ENCODE measurements around the gene TMEM143. TPM values are rescaled to one million over a fixed set of nuclear protein-coding genes. Genes with fewer than 3 reads are reported as not detected.
"Not testable (repeated sequence)": the region's sequence is repeated elsewhere in the genome, so short reads cannot be mapped to it uniquely, and the experiment has no call there.

Gene TMEM143
- total RNA-seq, 1 experiment from 2014 or later, result 5.1 TPM

- H3K27me3 ChIP-seq, result no peaks in the 10 kb centered on the region
These were observed 41.8 kb downstream of the TMEM143 start for GRCh38 chr19:48321622-48322591.

DNA sequence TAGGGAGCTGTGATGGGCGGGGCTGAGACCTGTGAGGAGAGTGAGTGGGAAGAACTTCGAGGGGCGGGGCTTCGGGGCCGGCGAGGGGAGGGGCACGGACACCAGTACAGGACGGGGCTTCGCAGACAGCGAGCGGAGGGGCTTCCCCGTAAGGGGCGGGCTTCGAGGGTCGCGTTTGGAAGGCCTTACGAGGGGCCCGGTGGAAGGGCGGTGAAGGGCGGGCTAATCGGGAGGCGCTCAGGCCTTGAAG, 42.4 kb downstream of the TMEM143 start:
- no peaks in the 10 kb centered on the region for H3K9me3 ChIP-seq
- H3K36me3 ChIP-seq, result peaks cover 4% of the 10 kb centered on the region
- no peaks in the 10 kb centered on the region for H3K27me3 ChIP-seq
- peak; percentile 76 for DNase-seq
- peak overlapping the region; percentile 36 for H3K4me3 ChIP-seq

More at GRCh38 chr19:48321622-48322591, 41.8 kb downstream of the TMEM143 start:
- DNase-seq, result peak; percentile 99
- H3K4me3 ChIP-seq, result peak overlapping the region; percentile 36
- H3K9me3 ChIP-seq, result no peaks in the 10 kb centered on the region
- H3K36me3 ChIP-seq, result peaks cover 10% of the 10 kb centered on the region

- peak; percentile 83 for DNase-seq
- Histone ChIP-seq H3K4me3 (no peak overlapping the region), H3K9me3 (no peaks in the 10 kb centered on the region), H3K36me3 (no peaks in the 10 kb centered on the region), H3K27me3 (no peaks in the 10 kb centered on the region)
These were observed 43.8 kb downstream of the TMEM143 start for GRCh38 chr19:48319647-48320541.

- DNase-seq, result no peak
- Histone ChIP-seq H3K27me3 (no peaks in the 10 kb centered on the region), H3K4me3 (no peak overlapping the region), H3K9me3 (no peaks in the 10 kb centered on the region), H3K36me3 (no peaks in the 10 kb centered on the region)
These were observed 45.3 kb downstream of the TMEM143 start for GRCh38 chr19:48318286-48318987.

DNA sequence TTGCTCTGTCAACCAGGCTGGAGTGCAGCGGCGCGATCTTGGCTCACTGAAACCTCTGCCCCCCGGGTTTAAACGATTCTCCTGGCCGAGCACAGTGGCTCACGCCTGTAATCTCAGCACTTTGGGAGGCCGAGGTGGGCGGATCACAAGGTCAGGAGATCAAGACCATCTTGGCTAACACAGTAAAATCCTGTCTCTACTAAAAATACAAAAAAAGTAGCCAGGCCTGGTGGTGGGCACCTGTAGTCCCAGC, 46.1 kb downstream of the TMEM143 start:
- DNase-seq, H3K36me3 ChIP-seq, H3K9me3 ChIP-seq, H3K4me3 ChIP-seq, H3K27me3 ChIP-seq: not testable (repeated sequence)

GRCh38 chr19:48315712-48316111, 48.0 kb downstream of the TMEM143 start:
- Histone ChIP-seq H3K9me3 (no peaks in the 10 kb centered on the region), H3K36me3 (no peaks in the 10 kb centered on the region), H3K4me3 (no peak overlapping the region), H3K27me3 (no peaks in the 10 kb centered on the region)
- no peak for DNase-seq

DNA sequence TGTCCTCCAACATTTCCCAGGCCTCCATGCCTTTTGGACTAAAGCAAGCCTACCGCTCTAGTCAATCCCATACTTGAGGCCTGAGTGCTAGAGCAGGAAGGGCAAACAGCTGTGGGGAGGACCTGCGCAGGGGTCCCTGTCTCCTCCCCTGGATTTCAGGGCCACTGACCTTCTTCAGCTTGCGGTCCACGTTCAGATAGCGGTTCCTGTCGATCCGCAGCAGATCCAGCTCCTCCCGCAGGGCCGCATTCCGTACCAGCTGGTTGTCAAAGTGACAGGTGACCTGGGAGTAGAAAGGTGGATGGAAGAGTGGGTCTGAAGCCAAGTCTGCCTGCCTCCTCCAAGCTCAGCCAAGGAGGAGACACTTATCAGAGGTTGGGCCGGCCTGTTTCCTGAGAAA, 52.4 kb downstream of the TMEM143 start:
- no peaks in the 10 kb centered on the region for H3K27me3 ChIP-seq

DNA sequence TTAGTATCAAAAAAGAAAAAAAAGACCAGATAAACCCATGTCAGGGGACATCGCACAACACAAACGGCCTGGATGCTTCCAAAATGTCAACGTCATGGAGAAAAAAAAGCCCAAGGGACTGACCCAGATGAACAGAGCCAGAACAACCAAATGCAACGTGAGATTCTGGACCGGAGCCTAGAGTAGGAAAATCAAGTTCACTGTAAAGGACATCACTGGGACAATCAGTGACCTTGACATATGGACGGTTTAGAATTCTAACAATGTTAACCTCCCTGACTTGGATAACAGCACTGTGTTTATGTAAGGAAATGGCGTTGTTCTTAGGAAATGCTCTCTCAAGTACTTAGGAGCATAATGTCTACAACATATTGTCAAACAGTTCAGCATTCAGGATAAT, 53.5 kb downstream of the TMEM143 start:
- Histone ChIP-seq H3K27me3 (no peaks in the 10 kb centered on the region), H3K36me3 (no peaks in the 10 kb centered on the region), H3K4me3 (no peak overlapping the region), H3K9me3 (no peaks in the 10 kb centered on the region)
- no peak for DNase-seq

More for the DNA sequence above, 52.4 kb downstream of the TMEM143 start:
- no peaks in the 10 kb centered on the region for H3K9me3 ChIP-seq
- no peaks in the 10 kb centered on the region for H3K36me3 ChIP-seq
- H3K4me3 ChIP-seq, result no peak overlapping the region
- DNase-seq, result no peak

DNA sequence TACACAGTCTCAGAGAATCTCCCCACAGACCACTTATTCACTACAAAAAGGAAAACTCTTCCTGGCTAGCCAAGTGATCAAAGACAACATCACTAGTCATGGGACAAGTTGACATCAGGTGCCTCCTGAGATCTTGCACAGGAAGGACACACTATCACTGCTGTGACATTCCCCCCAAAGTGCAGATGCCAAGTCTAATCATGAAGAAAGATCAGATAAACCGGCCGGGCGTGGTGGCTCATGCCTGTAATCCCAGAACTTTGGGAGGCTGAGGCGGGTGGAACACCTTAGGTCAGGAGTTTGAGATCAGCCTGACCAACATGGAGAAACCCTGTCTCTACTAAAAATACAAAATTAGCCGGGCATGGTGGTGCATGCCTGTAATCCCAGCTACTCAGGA, 54.0 kb downstream of the TMEM143 start:
- not testable (repeated sequence) for H3K36me3 ChIP-seq, H3K9me3 ChIP-seq, H3K27me3 ChIP-seq, H3K4me3 ChIP-seq, DNase-seq

- no peaks in the 10 kb centered on the region for H3K27me3 ChIP-seq
- DNase-seq, result no peak
- H3K9me3 ChIP-seq, result no peaks in the 10 kb centered on the region
- H3K36me3 ChIP-seq, result no peaks in the 10 kb centered on the region
- H3K4me3 ChIP-seq, result no peak overlapping the region
These were observed 54.8 kb downstream of the TMEM143 start for GRCh38 chr19:48308631-48309586.

DNA sequence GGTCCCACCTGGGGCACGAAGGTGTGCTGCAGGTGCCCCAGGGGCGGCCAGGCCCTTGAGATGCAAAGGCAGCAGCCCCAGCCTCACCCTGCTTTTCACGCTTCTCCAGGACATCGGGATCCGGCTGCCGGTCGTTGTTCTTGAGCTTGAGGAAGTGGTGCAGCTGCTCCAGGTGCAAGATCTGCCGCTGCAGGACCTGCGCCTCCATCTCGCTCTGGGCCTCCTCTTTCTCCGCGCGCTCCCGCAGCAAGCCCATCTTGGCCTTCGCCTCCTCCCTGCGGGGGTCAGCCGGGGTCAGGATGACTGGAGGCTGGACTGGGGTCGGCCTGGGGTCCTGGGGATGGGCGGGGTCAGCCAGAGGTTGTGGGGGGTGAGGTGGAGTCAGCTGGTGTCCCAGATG, 59.9 kb downstream of the TMEM143 start:
- no peaks in the 10 kb centered on the region for H3K9me3 ChIP-seq
- DNase-seq, result no peak

GRCh38 chr19:48303367-48303766, 60.4 kb downstream of the TMEM143 start:
- Histone ChIP-seq H3K4me3 (no peak overlapping the region), H3K27me3 (no peaks in the 10 kb centered on the region), H3K9me3 (no peaks in the 10 kb centered on the region), H3K36me3 (no peaks in the 10 kb centered on the region)
- no peak for DNase-seq

More for the DNA sequence above, 59.9 kb downstream of the TMEM143 start:
- Histone ChIP-seq H3K27me3 (no peaks in the 10 kb centered on the region), H3K36me3 (no peaks in the 10 kb centered on the region), H3K4me3 (no peak overlapping the region)

GRCh38 chr19:48302600-48302959, 61.2 kb downstream of the TMEM143 start:
- Histone ChIP-seq H3K9me3 (no peaks in the 10 kb centered on the region), H3K27me3 (no peaks in the 10 kb centered on the region), H3K4me3 (no peak overlapping the region), H3K36me3 (no peaks in the 10 kb centered on the region)
- DNase-seq, result no peak

DNA sequence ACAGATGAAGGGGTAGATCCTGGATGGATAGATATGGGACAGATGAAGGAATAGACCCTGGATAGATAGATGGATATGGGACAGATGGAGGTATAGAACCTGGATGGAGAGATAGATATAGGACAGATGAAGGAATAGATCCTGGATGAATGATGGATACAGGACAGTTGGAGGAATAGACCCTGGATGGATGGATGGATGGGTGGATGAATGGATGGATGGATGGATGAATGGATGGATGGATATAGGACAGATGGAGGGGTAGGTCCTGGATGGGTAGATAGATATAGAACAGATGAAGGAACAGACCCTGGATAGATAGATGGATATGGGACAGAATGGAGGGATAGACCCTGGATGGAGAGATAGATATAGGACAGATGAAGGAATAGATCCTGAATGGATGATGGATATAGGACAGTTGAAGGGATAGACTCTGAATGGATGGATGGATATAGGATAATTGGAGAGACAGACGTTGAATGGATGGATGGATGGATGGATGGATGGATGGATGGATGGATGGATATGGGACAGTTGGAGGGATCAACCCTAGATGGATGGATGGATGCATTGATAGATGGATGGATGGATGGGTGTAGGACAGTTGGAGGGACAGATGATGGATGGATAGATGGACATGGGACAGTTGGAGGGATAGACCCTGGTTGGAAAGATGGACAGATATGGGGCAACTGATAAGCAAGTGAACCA, 61.7 kb downstream of the TMEM143 start:
- H3K4me3 ChIP-seq, result no peak overlapping the region
- no peak for DNase-seq
- H3K27me3 ChIP-seq, result no peaks in the 10 kb centered on the region
- no peaks in the 10 kb centered on the region for H3K36me3 ChIP-seq
- no peaks in the 10 kb centered on the region for H3K9me3 ChIP-seq

GRCh38 chr19:48297975-48298374, 65.8 kb downstream of the TMEM143 start:
- no peak for DNase-seq
- H3K4me3 ChIP-seq, result no peak overlapping the region
- no peaks in the 10 kb centered on the region for H3K27me3 ChIP-seq
- H3K36me3 ChIP-seq, result no peaks in the 10 kb centered on the region
- H3K9me3 ChIP-seq, result no peaks in the 10 kb centered on the region
